Pancreas (tissue), 10 donors: ENCODE data around the gene MYH6. TPM values are rescaled to one million over a fixed set of nuclear protein-coding genes. Genes with fewer than 3 reads are reported as not detected.

ENCODE experiments used
- ATAC-seq, 4 donors: fragments of 200-7000 bp; cut with Tn5 transposase; one replicate each; pipeline versions ENCODE4 v1.8.0 to v1.9.1; 2020; ENCODE audit warnings: mild to moderate bottlenecking in 4 of 4, moderate library complexity in 4 of 4
- DNase-seq, 6 donors: peaks; one replicate each; pipeline ENCODE4 v3.0.0-alpha.2; 2020
- FAIRE-seq: peaks from 2 replicates; lab custom pipeline; 2012; peaks lifted over from hg19 to GRCh38; lab: Jason Lieb, UNC
- H3K27ac ChIP-seq, 4 donors: fragments of 200-600 bp; sonication (generic); 1 replicate in 3 of 4; 2 replicates in 1 of 4; pipeline versions ENCODE4 v1.5.0 to v1.8.0; 2020
- H3K27me3 ChIP-seq, 4 donors: fragments of 200-600 bp; one replicate each; pipeline ENCODE4 v1.8.0; 2021
- H3K36me3 ChIP-seq, 3 donors: fragments of 200-600 bp; sonication (generic) in 1 of 3; one replicate each; pipeline versions ENCODE4 v1.5.0 to v1.8.0; 2020 to 2021
- H3K4me1 ChIP-seq, 3 donors: fragments of 200-600 bp; one replicate each; pipeline ENCODE4 v1.8.0; 2021
- H3K4me3 ChIP-seq, 4 donors: fragments of 200-600 bp; sonication (generic) in 2 of 4; one replicate each; pipeline versions ENCODE4 v1.5.0 to v1.8.0; 2020 to 2021
- H3K9me3 ChIP-seq, 4 donors: fragments of 200-600 bp; one replicate each; pipeline ENCODE4 v1.8.0; 2021
- CTCF ChIP-seq, 4 donors: fragments of 200-600 bp; sonication (generic) in 3 of 4; IDR thresholded peaks; one replicate each; pipeline versions ENCODE4 v1.5.0 to v1.8.0; 2021; ENCODE audit warnings: antibody characterized with exemption in 4 of 4
- WGBS, 2 donors: extraction: QIAGEN DNeasy Blood & Tissue Kit; methylation state at CpG; one replicate each; pipeline ENCODE4 v1.1.7; 2013; 5-methylcytosine and 5-hydroxymethylcytosine counted together
- intact Hi-C, 3 donors: fragments of 100-400 bp; cut with DNase I; formaldehyde crosslinking; loops; one replicate each; pipeline versions ENCODE4 v1.11.1 to v1.14.2; 2022
- polyA plus RNA-seq, 2 donors: library from polyadenylated mRNA; stranded (reverse); fragments of 200-250 nt; gene quantifications; one replicate each; pipeline ENCODE4 v1.2.3, GENCODE V29; 2013
- total RNA-seq, 6 donors: library from RNA; stranded (reverse); fragmentation: NEBNext Ultra II Directional in 4 of 6; extraction: Animal tissue kit (Norgen Biotek cat#: 25700) in 4 of 6; gene quantifications; one replicate each; pipeline versions ENCODE4 v1.2.1 to v1.2.4, GENCODE V29; 2021 to 2023
- donor health status: healthy with polysubstance abuse.
- donor health status: DM: no; HTN: no; CAD: no; lungs with moderate emphysema.
- donor health status: DM: no; HTN: no; CAD: no.
- donor health status: control.
- donor health status: control.
- donor health status: Bipolar disorder and iron deficiency.
- donor health status: DM: yes; HTN: yes; CAD: no.
- donor health status: DM: no; HTN: no; CAD: no.
- donor health status: DM: no; HTN: no; CAD: no.
- donor health status: DM: yes; HTN: yes; CAD: no.

MYH6 gene
- total and polyA plus RNA-seq, 8 donors = 0.03 to 0.72 (median 0.11) TPM; not detected in 2

GRCh38 chr14:23348297-23348655 is 59.8 kb downstream of the MYH6 start:
- Histone ChIP-seq H3K27me3 (no peaks in the 10 kb centered on the region), H3K9me3 (no peaks in the 10 kb centered on the region), H3K4me3 (no peak overlapping the region), H3K27ac (no peak overlapping the region), H3K36me3 (no peaks in the 10 kb centered on the region), H3K4me1 (peaks cover 0 to 4% (median 0%) of the 10 kb centered on the region in 3 donors)
- 89 to 91% methylated on average over 6 of the region's 6 CpGs for WGBS, 2 donors
- DNase-seq = no peak
- intact Hi-C loops = no loop called here
- no peak for FAIRE-seq
- no peak for TF ChIP-seq CTCF (IDR thresholded peaks at IDR 0.05)
- ATAC-seq = no peak

GRCh38 chr14:23347406-23348296 is 60.4 kb downstream of the MYH6 start:
- ATAC-seq = no peak
- WGBS, 2 donors = 94 to 97% methylated on average over 19 of the region's 19 CpGs
- no peaks in the 10 kb centered on the region for H3K36me3 ChIP-seq

GRCh38 chr14:23346693-23347405 is 61.2 kb downstream of the MYH6 start:
- intact Hi-C loops = no loop called here
- 86 to 88% methylated on average over 21 to 27 of the region's 27 CpGs for WGBS, 2 donors
- no peak for FAIRE-seq
- TF ChIP-seq CTCF (IDR thresholded peaks at IDR 0.05) = no peak
- H3K9me3 ChIP-seq = no peaks in the 10 kb centered on the region
- H3K4me3 ChIP-seq = no peak overlapping the region
- H3K27me3 ChIP-seq = no peaks in the 10 kb centered on the region
- no peaks in the 10 kb centered on the region for H3K36me3 ChIP-seq
- no peak overlapping the region for H3K27ac ChIP-seq
- DNase-seq = no peak
- H3K4me1 ChIP-seq = peaks cover 0 to 2% (median 0%) of the 10 kb centered on the region in 3 donors
- ATAC-seq = no peak

More at GRCh38 chr14:23347406-23348296, 60.4 kb downstream of the MYH6 start:
- Histone ChIP-seq H3K4me3 (no peak overlapping the region), H3K27ac (no peak overlapping the region), H3K9me3 (no peaks in the 10 kb centered on the region), H3K4me1 (peaks cover 0 to 4% (median 0%) of the 10 kb centered on the region in 3 donors), H3K27me3 (no peaks in the 10 kb centered on the region)
- no peak for DNase-seq
- no peak for TF ChIP-seq CTCF (IDR thresholded peaks at IDR 0.05)
- no peak for FAIRE-seq
- intact Hi-C loops = no loop called here

- H3K4me3 ChIP-seq = no peak overlapping the region
- no peak for FAIRE-seq
- TF ChIP-seq CTCF (IDR thresholded peaks at IDR 0.05) = no peak
- no peak for DNase-seq
- ATAC-seq = no peak
- no peaks in the 10 kb centered on the region for H3K36me3 ChIP-seq
- H3K9me3 ChIP-seq = no peaks in the 10 kb centered on the region
- no peak overlapping the region for H3K27ac ChIP-seq
- H3K27me3 ChIP-seq = no peaks in the 10 kb centered on the region
- intact Hi-C loops = no loop called here
- 79% methylated on average over 12 to 13 of the region's 13 CpGs for WGBS, 2 donors
- H3K4me1 ChIP-seq = no peaks in the 10 kb centered on the region
Observed at GRCh38 chr14:23345987-23346692, 61.9 kb downstream of the MYH6 start.
